CD4-positive, alpha-beta T cell treated with Interleukin-12 subunit alpha and Interleukin-12 subunit beta, for 1 hour (primary cell): ENCODE results near the gene MS4A4E.
"Not testable (repeated sequence)": the region's sequence is repeated elsewhere in the genome, so short reads cannot be mapped to it uniquely, and the experiment has no call there.

Experiments used
- DNase-seq: peaks from one replicate; pipeline ENCODE4 v3.0.0-alpha.2; 2020

The MS4A4E gene

DNA sequence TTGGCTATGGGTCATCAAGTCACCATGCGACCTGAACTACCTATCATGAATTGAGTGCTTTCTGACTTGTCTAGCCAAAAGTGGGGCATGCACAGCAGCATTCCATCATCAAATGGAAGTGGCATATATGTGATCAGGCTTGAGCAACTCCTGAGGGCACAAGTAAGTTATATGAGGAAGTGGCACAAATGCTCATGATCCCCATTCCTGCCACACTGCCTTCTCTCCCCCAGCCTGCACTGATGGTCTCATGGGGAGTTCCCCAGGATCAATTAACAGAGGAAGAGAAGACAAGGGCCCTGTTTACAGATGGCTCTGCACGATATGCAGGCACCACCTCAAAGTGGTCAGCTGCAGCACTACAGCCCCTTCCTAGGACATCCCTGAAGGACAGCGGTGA, 21.8 kb downstream of the MS4A4E start:
- DNase-seq, result no peak

DNA sequence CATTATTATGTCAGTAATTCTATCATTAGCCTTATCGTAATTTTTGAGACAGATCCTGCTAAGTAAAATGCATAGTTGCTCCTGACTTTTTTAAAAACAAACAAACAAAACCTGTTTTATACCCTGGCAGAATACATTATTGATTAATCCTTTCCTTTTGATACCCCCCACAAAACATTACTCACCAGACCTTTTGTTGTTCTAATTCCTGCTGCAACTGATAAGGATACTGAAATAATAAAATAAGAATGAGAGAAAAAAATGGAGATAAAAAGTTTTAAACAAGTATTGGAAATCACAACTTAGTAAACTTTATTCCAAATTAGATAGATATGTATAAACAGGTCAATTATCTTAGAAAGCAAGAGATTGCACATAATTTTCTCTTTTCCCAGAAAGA, 28.6 kb downstream of the MS4A4E start:
- no peak for DNase-seq

DNA sequence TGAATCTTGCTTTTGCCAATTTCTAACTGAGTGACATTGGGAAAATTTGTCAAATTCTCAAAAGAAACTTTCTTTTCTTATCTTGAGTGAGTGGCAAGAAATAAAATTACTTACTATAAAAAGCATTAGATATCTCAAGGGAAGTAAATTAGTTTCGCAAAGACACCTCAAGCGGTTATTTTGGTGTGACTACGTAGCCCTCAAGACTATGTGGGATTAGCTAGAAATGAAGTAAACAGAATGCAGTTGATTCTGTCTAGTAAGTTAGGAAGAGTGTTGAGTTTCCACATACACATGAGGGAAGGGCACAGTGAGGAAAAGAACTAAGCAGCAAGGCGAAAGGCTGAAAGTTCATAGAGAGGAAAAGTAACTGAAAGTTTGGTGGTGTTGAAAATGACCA, 31.7 kb downstream of the MS4A4E start:
- DNase-seq, result no peak

DNA sequence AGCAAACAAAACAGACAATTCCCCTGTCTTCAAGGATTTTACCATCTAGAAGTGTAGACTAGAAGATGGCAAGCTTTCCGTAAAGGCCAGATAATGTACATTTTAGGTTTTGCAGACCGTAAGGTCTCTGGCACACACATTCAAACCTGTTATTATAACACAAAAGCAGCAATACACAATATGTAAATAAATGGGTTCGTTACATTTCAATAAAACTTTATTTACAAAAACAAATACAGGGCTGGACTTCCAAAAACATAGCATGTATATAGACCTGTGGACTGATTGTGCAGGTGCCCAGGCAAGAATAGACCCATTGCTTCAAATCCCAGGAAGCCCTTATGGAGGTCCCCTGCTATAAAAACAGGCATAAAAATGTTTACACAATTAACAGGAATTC, 33.0 kb downstream of the MS4A4E start:
- DNase-seq, result no peak

DNA sequence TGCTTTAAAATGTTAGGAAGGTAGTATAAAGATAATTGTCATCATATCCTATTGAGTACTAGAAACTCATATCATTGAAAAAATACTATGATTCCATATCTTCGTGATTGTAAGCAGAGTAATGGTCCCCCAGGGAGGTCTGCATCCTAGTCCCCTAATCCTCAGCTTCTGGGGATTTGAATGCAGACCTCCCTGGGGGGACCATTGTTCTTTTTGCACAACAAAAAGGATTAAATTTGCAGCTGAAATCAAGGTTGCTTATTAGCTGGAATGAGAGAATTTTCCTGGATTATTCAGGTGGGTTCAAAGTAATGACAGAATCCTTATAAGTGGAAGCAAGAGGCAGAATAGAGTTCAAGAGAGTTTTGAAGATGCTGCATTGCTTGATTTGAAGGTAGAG, 34.0 kb downstream of the MS4A4E start:
- no peak for DNase-seq

DNA sequence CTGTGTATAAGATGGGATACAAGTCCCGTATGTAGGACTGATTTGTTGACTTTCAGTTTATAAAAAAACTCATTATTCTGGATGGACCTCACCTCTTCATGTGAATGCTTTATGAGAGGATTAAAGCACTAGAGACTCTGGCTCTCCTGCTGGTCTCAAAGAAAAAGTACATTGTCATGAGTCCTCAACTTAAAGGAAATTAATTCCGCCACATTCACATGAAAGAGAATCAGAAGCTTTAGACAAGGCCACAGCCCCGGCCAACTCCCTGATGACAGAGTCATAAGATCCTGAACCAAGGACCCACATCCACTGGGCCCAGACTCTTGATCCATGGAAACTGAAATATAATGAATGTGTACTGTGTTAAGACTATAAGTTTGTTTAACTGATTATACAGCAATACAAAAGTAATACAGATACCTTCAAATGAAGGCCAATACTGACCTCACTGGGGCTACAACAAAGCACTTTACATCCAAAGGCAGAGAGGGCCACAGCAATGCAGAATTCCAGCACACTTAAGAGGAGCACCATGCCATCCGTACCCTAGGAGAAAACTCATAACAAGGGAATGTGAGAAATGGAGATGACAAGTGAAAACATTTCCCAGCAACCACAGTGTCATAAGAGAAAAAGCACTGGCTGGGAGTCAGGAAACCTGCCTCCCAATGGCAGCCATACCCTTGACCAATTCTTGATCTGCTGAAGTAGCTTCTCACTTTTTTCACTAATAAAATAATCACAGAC, 34.6 kb downstream of the MS4A4E start:
- no peak for DNase-seq

DNA sequence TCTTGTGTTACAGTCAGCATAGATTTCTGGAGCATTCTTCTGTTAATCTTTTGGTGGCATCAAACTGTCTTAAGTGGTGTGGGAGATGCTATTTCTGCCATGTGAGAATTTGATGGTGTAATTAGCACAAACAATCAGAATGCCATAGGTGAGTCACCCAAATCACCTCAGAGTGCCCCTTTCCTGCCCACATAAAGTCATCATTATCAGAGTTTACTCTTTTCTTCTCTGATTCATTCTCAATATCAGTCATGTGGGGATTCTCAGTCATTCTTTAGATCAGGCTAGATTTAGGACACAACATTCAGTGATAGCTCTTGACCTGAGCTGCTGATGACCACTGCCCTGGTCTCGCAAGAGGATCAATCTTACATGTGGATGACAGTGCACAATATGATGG, 36.3 kb downstream of the MS4A4E start:
- DNase-seq, result no peak

DNA sequence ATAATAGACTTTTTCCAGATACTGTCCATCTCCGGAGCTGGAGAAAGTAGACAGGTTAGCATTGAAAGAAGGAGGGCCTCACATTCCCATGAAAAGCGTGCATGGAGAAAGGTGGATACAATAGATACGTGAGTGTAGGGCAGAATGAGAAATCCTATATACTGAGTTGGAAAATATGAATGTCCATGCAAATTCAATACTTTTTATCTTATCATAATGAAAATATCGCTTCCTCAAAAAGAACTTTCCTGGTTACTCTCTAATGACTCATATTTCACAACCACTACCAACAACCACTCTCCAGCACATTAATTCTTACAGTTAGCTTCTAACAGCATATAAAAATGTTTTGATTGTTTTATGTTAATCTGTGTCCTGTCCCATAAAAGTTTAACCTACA, 38.0 kb downstream of the MS4A4E start:
- DNase-seq, result no peak

DNA sequence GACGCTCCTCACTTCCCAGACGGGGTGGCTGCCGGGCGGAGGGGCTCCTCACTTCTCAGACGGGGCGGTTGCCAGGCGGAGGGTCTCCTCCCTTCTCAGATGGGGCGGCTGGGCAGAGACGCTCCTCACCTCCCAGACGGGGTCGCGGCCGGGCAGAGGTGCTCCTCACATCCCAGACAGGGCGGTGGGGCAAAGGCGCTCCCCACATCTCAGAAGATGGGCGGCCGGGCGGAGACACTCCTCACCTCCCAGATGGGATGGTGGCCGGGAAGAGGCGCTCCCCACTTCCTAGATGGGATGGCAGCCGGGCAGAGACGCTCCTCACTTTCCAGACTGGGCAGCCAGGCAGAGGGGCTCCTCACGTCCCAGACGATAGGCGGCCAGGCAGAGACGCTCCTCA, 41.6 kb downstream of the MS4A4E start:
- DNase-seq, result not testable (repeated sequence)

DNA sequence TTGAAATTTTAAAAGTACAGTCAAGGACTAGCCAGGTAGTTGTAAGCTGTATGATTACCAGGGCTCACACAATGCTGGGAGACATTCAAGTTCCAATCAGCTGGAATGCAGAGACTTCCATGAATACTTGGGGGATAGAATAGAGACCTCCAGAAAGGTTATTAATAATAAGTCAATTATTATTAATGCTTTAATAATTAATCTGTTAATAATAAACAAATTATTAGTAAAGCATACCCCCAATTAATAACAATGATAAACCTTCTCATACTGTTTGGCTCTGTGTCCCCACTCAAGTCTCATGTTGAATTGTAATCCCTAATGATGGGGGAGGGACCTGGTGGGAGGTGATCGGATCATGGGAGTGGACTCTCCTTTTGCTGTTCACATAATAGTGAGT, 45.5 kb downstream of the MS4A4E start:
- DNase-seq, result no peak

DNA sequence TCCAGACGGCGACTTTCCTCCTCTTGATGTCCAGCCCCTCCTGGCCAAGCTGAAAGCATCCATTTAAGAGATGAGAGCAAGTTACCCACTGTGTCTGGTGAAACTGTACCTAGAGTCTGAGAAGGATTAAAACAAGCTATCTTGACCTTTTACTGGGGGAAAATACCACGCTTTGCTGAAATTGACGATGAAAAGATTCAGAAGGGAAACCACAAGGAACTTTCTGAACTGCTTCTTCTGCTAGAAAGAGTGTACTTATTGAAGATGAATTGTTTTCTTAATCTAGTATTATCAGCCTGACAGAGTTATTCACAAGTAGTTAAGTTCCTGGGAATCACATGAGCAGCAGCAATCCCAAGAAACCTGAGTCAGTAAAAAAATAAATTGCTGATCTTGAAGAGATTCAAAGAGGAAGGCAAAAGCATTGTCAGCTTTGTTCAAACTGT, 47.0 kb downstream of the MS4A4E start:
- no peak for DNase-seq

DNA sequence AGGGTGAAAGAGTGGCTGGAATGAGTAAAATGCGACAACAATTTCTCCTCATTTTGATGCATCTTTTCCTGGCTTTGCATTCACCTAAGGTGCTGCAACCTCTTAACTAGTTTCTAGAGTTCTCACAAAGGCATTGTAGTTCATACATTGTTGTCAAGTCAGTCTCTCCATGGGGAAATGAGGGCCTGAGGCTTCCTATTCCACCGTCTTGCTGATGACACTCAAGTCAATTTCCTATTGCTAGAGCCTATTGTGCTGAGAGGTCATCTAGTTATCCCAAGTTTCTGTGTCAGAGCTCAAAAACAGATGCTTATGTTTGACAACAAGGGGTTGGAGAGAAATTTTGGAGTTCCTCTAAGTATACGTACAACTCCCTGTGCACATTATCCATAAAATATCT, 48.4 kb downstream of the MS4A4E start:
- DNase-seq, result no peak

DNA sequence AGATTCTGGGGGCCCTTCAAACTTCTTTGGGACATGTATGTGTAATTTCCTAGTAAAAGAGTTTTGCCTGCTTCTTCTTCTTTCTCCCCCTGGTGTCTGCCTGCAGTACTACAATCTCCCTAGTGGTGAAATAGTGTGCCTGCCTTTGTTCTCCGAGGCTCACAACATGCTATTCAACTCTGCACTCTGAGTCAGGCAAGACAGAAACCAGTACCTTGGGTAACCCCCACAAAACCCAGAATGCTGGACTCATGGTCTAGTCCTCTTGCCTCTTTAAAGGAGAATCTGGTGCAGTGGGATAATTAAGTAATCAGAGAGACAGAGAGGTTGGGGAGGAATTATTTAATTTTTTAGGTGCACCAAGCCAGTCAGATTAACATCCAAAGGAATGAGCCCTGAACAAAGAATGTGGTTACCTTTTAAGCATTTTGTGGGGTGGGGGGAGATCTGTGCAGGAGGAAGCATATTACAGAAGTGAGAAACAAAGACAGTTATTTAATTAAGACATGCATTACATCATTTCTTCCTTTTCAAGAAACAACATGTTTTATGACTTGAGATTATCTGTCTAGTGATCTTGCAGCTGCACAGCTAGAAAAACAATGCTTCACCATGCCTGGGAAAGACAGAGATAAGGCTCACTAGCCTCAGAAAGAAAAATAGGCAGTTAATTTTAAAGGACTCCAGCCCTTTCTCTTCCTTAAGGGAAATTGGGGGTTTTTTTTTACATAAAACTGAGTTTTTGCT, 49.1 kb downstream of the MS4A4E start:
- DNase-seq, result peak; percentile 58

DNA sequence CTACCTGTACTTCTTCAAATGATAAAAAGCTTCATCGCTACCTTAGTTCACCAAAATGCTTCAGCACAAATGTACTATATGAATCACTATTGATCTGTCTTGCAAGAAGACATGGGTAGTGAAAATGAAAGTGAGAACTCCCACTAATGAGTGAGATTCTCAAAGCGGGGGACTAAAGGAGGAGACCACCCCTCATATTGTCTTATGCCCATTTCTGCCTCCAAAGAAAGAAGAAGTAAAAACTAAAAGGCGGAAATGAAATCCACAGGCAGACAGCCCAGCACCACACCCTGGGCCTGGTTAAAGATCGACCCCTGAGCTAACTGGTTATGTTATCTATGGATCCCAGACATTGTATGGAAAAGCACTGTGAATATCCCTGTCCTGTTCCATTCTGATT, 50.4 kb downstream of the MS4A4E start:
- not testable (repeated sequence) for DNase-seq

DNA sequence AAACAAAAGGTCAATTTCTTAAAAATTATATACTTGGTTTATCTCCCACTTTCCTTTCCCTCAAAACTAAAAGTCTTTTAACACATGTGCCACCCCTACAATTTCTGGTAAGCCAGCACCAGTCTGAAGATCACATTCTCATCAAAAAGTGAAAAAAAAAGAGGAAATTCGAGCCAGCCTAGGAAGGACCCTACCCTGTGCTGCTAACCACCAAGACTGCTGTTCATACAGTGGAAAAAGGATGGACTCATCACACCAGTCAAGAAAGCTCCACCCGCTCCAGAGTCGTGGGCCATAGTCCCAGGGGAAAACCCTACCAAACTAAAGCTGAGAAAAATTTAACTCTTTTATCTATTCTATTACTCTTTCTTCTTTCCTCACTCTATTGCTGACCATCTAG, 54.5 kb downstream of the MS4A4E start:
- not testable (repeated sequence) for DNase-seq

DNA sequence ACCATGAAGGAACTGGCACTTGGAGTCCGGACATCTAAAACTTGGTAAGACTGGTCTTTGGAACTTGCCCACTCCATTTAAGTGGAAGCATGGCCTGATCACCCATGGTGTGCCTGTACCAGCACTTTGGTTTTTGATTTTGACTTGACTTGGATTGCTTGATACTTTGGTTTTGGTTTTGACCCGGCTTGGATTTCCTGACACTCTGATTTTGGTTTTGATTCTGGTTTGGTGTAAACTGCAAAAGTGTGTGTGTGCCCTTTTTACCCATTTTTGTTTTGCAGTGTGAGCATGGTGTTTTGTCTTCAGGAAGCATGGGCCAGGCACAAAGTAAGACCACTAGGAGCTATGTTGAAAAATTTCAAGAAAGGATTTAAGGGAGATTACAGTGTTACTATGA, 56.8 kb downstream of the MS4A4E start:
- DNase-seq, result not testable (repeated sequence)

DNA sequence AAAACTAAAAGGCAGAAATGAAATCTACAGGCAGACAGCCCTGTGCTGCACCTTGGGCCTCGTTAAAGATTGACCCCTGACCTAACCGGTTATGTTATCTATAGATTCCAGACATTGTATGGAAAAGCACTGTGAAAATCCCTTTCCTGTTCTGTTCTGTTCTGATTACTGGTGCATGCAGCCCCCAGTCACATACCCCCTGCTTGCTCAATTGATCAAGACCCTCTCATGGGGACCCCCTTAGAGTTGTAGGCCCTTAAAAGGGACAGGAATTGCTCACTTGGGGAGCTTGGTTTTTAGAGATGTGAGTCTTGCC, 57.5 kb downstream of the MS4A4E start:
- DNase-seq, result not testable (repeated sequence)

DNA sequence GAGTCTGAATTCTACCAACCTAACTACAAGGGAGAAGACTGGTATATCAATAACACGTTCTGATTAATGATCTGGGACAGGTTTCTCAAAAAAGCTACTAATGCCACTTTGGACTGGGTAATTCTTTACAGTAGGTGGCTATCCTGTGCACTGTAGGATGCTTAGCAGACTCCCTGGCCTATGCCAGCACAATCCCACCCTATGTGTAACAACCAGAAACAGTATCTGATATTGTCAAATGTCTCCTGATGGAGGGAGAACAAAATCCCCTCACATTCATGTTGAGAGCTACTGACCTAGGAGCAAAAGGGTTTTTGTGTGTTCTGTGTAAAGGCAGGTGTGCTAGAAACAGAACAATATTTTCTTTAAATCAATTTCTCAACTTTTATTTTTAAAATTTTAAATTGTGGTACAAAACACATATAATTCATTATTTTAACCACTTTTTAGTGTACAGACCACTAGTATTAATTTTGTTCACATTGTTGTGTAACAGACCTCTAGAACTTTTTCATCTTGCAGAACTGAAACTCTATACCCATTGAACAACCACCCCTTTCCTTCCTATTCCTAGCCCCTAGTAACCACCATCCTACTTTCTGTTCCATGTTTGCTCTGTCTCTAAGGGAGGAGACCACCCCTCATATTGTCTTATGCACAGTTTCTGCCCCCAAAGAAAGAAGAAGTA, 58.0 kb downstream of the MS4A4E start:
- DNase-seq, result peak; percentile 15

DNA sequence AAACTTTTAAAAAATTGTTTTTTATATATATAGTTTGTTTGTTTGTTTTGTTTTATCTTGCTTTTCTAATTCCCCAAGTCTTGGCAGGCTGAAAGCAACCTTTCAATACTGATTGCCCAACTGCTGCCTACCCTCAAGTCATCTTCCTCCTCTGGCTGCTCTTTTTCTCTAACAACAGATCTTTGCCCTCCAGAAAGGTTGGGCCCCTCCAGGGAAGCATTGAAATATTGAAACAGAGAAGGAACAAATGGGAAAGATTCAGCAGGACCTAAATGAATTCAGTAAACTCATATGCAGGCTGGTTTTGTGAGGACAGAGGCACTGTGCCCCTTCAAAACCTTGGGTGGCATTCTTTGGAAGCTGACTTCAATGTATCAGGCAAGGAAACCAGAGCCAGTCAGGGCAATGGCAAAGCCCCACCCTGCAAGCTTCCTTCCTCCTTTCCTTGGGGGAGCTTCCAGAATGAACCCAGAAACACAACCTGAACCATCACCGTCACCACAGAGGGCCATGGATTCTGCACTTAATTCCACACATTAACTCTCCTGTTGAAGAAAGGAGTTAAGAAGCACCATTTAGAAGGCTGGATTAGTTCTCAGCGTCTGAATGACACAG, 59.2 kb downstream of the MS4A4E start:
- DNase-seq, result no peak

DNA sequence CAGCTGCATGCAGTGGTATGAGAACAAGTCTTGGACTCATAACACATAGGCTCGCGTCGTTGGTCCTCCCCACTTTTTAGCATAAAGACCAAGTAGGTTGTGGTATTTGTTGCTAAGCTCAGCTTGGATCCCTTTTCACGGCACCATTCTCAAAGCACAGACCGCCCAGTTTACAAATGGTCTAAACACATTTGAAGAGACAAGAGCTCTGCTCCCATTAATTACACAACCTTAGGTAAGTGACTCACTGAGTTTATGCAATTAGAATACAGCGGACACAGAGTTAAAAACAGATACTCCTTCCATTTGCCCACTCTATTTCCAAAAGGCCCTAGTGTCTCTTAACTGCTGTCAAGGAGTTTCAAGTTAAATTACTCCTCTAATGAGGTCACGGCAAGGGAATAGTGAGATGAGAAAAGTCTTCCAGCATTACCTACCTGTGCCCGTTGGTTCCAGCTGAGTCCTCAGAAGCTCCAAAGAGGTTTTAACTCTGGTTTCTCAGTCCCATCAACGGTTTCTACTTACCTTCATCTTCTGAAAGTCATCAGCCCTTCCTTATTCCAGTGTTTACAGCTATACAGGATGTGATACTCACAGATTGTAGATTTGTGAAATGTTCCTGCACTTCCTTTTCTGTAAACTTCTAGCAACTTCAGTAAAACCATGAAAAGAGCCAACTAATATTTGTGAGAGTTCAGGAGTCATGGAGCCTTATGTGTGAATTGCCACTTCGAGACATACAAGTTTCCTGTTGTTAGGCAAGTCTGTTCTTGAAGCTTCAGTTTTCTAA, 60.2 kb downstream of the MS4A4E start, which contains the start of gene MS4A6A:
Gene MS4A6A, minus strand, starts transcription at position 543 of the 790 bp plus-strand sequence. CDS start 1,356 bp downstream, outside the sequence.
- no peak for DNase-seq

DNA sequence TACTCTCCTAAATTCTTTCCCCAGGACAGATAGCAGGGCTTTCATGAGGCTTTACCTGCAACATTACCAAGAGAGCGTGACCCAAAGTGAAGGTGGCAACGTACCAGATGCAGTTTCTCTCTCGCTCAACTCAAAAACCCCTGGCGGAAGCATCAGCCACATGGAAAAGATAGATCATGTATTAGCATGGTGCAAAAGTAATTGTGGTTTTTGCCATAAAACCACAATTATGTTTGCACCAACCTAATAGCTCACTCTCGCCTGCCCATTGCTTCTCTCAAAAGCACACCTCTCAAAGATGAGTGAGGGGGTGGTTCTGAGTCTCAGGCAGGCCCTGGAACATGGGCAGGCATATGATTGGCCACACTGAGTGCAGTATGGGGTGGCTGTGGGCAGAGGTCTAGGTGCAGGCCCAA, 67.1 kb downstream of the MS4A4E start:
- DNase-seq, result no peak

DNA sequence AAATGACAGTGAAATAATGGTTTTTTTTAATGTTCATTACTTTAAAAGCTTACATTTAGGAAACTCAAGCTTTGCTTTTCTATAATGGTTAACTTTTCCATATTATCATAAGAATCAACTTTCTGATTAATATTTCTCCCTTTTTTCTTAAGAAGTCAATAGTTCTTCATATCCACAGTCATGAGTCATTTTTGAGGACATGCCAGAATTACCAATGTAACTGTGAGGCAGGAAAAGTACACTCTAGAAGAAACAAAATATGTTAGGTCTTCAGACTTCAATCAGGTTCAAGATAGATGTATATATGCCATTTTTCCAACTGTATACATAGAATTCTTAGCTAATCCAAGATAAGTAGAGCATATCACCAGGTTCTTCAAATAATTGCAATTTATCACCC, 70.9 kb downstream of the MS4A4E start:
- DNase-seq, result no peak

DNA sequence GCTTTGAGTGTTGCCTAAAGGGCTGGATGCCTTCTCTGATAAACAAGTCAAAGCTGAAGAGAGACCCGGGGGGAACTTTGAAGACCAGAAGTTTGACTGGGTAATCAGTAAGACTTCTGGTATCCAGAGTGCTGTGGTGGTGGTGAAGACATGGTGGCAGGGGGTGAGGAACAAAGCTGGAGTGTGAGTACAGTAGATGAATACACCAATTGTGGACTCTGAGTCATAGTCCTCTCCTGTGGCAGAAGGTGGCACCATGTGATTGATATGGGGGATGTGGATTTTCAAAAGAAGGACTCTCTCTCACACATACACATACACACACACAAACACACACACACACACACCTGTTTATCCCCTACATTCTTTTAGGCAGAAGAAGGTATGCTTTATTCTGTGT, 72.4 kb downstream of the MS4A4E start:
- DNase-seq, result no peak
